HG03354 (cell line): Measurements from ENCODE around the gene AGAP9.
"Not testable (repeated sequence)": the region's sequence is repeated elsewhere in the genome, so short reads cannot be mapped to it uniquely, and the experiment has no call there.

Source experiments
- ATAC-seq: cut with Tn5 transposase; IDR thresholded peaks from one replicate; pipeline ENCODE4 v1.9.1; 2021; ENCODE audit warnings: mild to moderate bottlenecking; ENCODE audit not compliant: unreplicated experiment, poor library complexity, severe bottlenecking

AGAP9 gene

DNA sequence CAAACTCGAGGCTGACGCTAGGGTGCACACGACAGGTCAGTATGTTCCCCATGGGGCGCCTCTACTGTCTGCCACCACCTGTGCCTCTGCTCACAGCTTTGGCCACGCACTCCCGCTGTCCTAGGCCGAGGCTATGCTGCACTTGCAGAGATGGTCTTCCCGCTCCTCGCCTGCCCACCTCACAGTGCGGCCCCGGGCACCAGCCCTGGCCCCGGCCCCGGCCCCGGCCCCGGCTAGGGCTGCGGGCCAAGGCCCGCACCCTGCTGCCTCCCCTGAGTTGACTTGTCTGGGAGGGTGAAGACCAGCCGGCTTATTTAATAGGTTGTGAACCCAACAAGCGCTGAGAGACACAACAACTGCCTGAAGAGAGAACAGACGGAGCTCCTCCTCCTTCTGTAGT lies at the start of gene AGAP9:
AGAP9 (minus strand) TSS at position 164 of the 400 bp plus-strand sequence; CDS start at position 52, 112 bp downstream.
- not testable (repeated sequence) for ATAC-seq

DNA sequence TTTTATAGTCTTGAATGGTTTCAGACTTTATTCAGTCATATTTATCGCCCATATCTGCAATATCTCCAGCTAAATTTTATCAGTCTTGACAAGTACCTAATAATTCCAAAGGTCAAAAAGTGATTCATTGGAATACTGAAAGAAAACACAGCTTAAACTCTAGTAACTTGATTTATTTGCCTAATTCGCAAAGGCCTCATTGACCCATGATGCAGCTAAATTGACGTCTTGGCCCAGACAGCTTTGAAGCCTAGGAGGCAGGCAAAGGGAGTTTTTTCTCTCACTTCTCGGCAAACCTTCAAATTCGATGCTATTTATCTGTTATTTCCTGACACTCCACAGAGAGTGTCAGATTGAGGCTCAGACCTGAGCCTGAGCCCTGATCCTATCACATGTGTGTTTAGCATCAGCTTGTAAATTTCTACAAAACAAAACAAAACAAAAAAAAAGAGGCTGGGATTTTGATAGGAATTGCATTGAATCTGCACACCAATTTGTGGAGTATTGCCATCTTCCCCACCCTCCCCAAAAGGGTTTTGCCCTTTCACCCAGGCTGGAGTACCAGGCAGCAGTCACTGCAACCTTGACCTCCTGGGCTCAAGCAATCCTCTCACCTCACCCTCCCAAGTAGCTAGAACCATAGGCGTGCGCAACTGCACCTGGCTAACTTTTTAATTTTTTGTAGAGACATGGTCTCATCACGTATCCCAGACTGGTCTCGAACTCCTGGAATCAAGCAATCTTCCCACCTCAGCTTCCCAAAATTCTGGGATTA lies 47.9 kb upstream of the AGAP9 start:
- not testable (repeated sequence) for ATAC-seq

DNA sequence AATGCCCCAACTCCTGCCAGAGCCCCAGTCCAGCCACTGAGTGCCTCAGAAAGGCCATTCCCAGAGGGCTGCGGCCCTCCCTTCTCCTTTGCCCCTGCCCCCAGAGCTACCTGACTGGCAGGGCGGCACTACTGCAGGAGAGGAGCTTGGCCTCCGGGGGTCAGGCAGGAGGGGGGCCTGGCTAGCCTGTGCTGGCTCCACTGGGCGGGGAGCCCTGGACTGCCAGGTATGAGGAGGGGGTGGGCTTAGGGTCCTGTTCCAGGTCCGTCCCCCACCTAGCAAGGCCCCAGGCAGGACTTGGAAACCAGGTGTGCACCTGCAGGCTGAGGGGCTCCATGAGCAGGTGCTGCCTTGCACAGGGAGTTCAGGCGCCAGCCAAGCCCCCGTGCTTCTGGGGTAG lies 43.3 kb upstream of the AGAP9 start:
- ATAC-seq = not testable (repeated sequence)

DNA sequence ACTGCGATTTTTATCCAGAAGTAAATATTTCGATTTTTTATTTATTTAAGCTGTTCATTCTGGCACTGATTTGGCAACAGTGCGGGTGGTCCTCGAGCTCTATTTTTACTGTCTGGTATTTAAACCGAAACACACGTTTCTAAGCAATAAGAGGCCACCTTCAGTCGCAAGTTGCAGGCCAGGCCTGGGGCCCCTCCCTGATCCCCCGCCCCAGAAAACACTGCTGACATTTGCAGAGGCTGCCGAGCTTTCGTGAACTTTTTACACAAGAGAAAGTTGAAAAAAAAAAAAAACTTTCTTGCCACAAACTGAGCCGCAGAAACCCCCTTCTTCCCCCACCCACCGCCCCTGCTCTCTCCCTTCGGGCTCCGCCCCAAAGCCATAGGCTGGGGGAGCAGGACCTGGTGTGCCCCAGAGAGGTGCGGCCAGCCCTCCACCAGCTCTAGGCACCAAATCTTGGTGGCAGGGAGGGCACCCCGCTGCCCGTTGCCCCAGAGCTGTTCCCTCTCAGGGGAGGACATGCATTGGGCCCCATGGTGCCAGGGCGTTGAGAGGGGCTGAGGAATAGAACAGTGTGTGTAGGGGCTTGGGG lies 42.8 kb upstream of the AGAP9 start:
- not testable (repeated sequence) for ATAC-seq

DNA sequence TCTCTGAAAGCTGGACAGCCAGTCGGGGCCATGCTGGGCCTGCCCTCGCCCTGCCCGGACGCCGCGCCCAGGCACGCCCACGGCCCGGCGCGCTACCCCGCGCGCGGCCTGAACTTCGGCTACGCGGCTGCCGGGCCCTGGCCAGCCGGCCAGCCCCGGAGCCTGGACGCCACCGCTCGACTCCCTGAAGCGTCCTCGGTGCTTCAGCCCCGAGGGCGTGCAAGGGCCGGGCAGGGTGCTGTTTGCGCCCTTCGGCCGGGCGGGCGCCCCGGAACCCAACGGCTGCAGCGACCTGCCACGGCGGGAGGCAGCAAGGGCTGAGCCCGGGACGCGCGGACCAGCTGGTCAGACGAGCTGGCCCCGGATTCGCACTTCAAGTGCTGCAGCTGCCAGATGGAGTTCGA lies 42.1 kb upstream of the AGAP9 start:
- not testable (repeated sequence) for ATAC-seq

DNA sequence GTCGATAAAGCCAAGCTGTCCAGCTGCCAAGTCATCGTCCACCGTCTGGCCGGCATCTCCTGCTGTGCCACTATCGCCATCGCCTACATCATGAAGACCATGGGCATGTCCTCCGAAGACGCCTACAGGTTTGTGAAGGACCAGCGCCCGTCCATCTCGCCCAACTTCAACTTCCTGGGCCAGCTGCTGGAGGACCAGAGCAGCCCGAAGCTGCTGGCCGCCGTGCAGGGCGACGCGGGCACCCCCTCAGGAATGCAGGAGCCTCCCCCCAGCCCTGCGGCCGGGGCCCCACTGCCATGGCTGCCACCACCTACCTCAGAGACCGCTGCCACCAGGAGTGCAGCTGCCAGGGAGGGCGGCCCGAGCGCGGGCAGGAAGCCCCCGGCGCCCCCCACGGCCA lies 41.5 kb upstream of the AGAP9 start:
- not testable (repeated sequence) for ATAC-seq

DNA sequence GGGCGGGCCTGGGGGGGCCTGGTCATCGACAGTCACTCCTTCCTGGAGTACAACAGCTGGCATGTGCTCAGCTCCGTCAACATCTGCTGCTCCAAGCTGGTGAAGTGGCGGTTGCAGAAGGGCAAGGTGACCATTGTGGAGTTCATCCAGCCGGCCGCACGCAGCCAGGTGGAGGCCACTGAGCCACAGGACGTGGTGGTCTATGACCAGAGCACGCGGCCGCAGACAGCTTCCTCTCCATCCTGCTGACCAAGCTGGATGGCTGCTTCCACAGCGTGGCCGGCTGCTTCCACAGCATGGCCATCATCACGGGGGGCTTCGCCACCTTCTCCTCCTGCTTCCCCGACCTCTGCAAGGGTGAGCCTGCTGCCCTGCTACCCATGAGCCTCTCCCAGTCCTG lies 40.9 kb upstream of the AGAP9 start:
- ATAC-seq = not testable (repeated sequence)

DNA sequence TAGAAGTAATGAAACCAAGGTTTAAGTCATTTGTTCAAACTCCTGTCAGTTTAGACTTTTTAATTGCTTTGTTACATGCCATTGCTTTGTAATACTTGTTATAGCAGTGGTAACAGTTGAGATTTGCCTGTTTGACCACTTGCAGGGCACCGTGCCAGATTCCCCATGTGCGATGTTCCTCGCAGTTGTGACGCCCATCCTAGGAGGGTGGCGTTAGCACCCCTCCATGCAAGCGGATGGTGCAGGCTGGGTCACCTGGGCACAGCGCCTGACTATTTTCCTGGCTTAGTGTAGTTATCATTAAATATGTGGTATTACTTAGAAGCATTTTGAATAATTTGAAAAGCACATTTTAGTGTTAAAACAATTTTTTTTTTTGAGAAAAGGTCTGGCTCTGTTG lies 37.0 kb upstream of the AGAP9 start:
- ATAC-seq = not testable (repeated sequence)

DNA sequence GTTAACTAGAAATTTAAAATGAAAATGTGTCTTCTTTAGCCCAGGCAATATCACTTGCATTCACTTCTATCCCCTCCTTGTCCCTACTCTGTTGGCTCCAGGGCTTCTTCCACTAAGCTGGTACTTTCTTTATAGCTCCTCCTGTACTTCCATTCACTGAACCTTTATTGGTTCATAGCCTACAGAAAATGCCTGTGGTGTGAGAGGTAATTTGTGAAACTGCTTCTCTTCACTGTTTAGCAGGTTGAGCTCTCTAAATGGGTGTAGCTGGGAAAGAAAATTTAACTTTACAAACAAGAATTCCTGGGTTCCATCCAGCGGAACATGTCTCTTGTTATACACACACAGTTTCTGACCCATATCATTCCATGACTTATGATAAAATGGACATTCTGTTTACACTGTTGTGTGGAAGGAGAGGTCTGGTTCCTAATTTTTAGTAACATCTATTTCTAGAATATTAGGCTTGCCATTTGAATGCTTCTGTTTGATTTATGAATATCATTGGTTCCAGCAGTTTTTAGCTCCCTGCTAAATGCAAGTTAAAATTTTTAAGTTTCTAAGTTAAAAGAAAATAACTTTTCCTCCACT lies 36.4 kb upstream of the AGAP9 start:
- not testable (repeated sequence) for ATAC-seq

DNA sequence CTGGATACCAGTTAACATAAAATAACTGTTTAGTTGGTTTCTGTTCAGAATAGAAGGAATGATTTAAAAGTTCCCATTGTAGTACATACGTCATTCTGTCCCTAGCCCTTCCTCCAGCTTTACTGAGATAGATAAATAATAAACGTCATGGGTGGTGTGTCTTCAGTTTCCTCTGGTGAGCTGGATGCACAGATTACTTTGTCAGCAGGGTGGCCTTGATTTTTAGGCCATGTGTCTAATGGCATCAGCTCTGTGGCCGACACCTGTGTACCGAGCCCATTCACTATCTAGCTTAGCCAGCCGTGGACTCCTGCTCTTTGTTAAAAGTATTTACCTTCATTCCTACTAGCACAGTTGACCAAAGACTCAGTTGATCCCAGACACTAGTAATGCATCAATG lies 34.7 kb upstream of the AGAP9 start:
- ATAC-seq = not testable (repeated sequence)

DNA sequence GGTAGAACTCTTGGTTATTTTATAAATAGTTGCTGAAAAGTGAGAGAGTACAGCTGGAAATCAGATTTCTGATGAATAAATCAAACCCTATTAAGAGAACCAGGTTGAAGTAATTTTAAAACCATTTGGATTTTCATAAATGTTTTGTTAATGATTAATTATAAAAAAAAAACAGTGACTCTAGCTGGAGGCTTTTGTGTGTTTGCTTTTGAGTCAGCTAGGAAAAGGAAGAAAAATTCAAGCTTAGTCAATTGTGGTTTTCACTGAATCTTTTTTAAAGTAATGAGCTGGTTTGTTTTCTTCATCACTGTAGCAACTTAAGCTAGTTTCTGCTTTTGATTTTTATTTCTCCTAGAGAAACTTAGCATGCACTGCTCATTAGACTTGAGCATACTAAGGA lies 34.2 kb upstream of the AGAP9 start:
- not testable (repeated sequence) for ATAC-seq

DNA sequence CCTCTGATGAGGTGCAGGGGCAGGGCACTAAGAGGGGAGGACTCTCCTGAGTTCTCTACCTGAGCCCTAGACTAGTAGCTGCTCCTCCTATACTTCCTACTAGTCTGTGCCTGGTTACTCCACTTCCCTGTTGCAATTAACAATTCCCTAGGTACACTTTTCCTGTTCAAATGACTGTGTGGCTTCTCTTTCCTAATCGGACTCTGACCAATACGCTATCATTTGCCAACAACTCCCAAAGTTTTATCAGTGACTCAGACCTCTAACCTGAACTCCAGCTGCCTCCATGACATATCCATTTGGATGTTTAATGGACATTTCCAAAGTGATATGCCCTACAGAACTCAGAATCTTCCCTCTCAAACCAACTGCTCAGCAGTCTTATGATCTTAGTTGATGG lies 31.9 kb upstream of the AGAP9 start:
- ATAC-seq = not testable (repeated sequence)

DNA sequence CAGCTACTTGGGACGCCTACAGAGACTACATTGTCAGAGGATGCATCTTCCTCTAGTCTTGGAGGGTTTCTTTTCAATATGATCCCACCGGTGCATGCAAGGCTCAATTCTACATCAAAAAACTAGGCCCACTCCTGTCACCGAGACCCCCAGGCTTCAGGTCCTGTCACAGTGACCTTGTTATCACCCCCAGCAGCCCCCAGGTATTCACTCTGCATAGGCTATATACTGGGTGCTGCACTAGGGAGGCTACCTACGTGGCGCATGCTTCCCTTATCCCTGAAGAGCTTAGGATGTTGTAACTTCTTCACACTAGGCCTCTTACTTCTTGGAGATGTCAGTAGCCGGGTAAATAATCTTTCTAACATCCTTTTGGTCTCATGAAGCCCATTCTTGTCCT lies 31.1 kb upstream of the AGAP9 start:
- not testable (repeated sequence) for ATAC-seq

DNA sequence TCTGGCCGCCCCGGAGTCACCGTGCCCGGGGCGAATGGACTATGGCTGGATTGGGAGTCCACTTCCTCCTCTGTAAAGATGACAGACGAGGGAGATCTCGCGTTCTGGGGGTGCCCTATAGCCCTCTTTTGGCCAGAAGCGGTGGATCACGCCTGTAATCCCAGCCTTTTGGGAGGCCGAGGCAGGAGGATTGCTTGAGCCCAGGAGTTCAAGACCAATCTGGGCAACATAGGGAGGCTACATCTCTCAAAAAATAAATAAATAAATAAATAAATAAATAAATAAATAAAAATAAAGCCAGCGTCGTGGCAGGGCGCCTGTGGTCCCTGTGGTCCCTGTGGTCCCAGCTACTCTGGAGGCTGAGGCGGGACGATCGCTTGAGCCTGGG lies 30.4 kb upstream of the AGAP9 start:
- ATAC-seq = not testable (repeated sequence)

DNA sequence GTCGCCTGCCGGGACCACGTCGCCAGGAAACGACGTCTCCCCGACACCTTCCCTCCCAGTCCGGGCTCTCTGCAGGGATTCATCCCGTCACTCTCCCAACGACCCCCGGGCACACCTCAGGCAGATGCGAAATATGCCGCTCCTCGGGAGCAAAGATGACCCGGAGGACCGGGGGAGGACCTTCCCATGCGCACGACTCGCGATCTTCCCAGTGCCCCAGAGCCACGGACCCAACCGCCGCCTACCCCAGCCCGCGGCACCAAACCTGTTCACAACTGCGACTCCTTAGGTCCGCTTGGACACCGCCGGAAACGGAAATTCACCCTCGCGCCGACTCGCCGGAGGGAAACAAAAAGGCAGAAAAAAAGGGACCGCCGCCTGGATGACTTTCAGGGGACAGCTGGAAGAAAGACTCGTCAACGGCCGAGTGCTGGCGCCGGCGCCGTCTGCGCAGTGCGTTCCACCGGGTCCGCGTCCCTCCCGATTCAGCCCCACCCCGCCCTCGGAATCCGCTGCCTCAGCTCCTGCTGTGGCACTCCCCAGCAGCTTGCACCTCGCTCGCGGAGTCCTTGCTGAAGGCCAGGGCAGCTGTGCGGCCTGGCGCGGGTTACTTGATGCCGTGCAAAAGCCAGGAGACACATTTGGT lies 29.9 kb upstream of the AGAP9 start:
- ATAC-seq = peak; percentile 92

DNA sequence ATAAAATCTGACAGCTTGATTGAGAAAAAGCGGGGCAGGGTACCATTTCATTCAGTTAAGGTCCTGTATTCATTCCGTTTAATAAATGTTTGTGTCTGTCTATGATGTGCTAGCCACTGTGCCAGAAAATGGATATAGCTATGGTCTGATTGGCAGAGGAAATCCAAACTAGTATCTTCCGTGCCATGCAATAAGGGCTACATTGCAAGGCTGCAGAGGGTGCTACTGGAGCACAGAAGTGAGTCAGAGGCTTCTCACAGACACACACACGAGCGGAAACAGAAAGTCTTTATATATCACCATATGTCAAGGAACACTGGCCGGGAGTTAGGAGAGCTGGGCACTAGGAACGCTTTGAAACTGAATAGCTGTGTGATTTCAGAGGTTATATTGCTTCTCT lies 29.3 kb upstream of the AGAP9 start:
- peak; percentile 44 for ATAC-seq

DNA sequence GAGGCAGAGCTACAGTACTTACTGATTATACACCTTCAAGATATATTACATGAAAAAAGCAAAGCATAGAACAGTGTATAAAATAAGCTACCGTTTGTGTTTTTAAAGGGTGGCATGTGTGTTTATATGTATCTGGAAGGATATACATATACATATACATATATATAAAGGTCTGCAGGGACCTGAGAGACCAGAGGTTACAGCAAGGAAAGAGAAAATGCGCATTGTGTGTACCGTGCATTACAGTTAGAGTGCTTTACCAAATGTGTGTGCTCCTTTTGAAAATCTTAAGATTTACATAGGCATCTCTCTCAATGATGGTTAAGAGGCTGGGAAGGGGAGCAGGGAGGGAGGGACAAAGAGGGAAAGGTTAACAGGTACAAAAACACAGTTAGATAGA lies 23.8 kb upstream of the AGAP9 start:
- ATAC-seq = not testable (repeated sequence)

DNA sequence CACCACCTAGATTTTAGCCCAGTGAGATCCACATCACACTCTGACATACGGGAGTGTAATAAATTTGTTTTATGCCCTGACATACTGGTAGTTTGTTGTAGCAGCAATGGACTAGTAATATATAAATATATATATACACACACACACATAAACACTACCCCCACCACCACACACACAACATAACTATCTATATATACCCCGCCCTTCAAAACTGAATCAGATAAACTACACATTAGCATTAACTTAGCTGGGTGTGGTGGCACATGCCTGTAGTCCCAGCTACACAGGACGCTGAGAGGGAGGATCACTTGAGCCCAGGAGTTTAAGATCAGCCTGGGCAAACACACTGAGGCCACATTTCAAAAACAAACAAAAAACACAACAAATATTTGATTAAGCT lies 13.0 kb upstream of the AGAP9 start:
- not testable (repeated sequence) for ATAC-seq

DNA sequence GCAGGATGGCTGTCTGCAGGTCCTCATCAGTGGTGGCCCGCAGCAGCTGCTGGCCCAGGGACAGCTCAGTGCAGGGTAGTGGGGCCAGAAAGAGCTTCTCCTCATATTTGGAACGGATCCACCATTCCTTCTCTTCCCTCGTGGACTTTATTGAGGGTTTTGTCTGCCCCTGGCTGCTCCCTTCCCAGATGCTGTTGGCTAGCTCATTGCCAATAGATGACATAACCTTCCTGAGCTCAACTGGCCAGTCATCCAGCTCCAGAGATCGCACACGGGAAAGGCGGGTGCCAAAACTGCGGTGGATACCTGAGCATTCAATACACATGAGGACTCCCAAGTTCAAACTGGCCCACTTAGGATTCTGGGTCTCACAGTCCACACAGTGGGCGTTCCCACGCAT lies 21.1 kb downstream of the AGAP9 start:
- ATAC-seq = not testable (repeated sequence)

DNA sequence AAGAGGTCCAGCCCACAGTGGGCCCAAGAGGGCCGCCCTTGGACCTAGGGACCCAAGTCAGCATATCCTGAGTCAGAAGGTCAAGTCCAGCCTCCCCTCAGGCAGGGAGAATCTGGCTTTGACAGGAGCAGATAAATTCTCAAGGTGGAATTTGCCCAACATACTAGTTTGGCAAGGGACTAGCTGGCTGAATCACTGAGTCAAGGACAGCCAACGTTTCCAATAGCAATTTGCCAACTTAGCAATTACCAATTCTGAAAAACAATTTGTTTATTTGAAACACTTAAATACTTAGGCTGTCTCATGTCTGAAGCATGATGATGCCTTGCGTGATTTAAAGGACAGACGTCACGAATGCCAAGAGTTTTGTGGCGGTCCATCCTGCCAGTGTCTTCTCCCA lies 29.2 kb downstream of the AGAP9 start:
- not testable (repeated sequence) for ATAC-seq
